NCI-H82 treated with DMSO at 0.1 percent for 48 hours (cell line): ENCODE results near the gene LTO1.
"Not testable (repeated sequence)": the region's sequence is repeated elsewhere in the genome, so short reads cannot be mapped to it uniquely, and the experiment has no call there.

ENCODE experiments used
- DNase-seq: peaks from one replicate; lab custom pipeline; 2025; ENCODE audit not compliant: unreplicated experiment; lab: John Stamatoyannopoulos, UW

LTO1 gene

DNA sequence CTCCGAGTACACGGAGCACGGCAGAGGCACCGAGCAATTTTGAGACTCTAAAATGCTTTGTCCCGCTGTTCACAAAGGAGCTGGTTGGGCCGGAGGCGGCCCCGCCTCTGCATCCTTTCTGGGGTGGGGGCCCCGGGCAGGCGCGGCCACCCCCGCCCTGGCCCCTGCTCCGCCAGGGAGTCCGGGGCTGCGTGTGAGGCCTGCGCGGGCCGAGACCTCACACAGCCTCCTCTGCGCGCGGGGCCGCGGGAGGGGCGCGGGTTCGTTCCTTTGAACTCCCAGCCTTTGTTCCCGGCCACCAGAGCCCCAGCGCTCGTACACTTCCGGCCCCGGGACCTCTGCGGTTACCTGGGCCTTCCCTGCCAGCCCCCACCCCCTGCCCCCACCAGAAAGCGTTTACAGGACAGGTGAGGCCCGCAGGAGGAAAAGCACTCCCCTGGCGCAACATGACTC lies 27.1 kb upstream of the LTO1 start:
- no peak for DNase-seq

DNA sequence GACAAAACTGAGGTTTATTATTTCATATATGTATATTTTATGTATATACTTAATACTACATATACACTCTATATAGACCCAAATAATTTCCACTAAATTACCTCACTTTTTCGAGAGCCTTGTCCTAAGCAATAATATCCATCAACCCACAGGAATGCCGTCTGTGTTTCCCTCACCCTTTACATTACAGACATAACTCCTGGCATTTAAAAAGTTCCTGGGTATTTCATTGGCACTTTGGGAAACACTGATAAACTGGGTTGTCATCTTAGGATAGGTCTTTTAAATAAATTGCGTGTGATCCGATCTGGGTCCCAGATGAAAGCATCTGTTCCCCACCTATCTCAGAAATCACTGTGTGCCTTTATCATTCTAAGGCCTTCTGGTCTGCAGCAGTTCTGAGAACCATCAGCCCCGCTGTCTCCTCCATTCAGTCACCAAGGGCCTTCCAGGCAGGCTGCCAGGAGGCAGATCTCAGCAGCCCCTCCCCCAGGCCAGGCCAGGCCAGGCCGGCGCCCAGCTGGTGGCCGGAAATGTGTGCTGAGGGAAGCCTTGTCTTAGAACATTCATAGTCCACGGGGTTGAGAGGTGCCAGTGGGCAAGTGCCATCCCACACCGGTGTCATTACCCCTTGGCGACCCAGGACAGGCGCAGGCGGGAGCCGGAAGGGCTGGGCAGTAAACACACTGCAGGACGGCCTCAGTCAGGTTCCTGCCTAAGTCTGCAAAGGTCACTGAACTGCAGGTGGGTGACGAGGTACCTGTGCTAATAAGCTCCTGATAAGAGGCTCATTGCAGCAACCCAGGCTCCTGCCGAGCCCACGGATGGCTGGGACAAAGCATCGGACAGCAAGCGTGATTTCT lies 25.4 kb upstream of the LTO1 start:
- no peak for DNase-seq

DNA sequence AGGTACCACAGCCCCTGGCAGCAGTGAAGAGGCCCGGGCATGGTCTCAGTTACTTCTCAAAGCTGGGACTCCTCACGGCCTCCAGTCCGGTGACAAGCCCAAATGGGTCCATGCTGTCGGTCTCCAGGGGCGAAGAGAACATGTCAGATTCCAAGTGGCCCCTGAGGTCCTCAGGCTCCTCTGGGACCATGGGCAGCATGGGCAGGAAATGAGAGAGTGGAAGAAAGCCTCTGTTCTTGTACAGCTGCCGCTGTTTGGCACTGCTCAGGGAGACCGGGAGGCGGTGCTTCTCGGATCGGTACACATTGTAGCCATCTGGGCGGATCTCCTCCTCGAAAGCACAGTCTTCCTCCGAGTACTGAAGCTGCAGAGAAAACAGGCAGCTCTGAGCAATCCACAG lies 24.1 kb upstream of the LTO1 start:
- DNase-seq, result no peak

DNA sequence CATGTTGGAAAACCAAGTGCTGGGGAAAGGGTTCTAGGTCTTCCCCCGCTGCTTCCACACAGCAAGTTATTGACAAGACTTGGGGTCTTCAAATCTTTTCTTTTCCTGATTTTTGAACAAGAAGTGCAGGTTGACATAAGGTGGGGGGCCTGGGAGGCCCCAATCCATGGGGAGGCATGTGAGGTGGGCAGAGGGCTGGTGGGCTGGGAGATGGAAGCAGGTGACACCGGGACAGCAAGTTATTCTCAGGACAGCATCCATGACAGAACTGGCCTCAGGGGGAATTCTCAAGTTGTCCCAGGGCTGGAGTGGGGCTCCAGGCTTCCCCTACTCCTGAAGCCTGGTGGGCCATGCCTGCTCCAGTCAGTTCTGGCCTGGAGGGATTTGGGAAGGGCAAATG lies 23.2 kb upstream of the LTO1 start:
- DNase-seq, result no peak

DNA sequence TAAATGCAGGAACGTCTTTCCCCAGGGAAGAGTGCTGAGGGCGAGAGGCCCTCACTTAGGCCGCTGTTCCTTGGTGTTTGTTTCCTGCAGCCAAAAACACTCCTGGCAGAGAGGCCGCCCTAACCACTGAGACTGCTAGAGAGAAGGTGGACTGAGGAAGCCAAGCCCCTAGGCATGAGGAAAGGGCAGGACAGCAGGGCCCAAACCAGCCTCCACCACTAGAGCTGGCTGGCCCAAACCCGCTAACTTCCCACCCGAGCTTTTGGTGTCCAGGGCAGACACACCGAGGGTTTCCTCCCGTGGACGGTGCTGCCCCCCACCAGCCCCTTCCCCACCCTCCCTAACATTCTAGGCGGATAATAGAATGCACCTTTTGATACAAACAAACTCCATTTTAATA lies 22.7 kb upstream of the LTO1 start:
- DNase-seq, result no peak

DNA sequence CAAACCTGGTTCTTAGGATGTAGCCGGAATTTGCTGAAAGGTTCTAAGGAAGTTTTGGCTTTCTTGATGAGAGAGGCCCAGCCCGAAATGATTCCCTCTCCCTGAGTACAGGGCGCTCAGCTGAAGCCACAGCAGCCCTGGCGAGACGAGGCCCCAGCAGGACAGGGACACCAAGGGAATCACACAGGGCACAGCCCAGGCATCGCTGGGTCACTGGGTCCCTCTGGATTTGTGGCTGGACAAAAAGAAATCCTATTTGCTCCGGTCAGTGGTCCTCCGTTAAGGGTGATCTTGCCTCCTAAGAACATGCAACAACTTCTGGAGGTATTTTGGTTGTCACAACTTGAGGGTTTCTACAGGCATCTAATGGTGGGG lies 22.3 kb upstream of the LTO1 start:
- no peak for DNase-seq

DNA sequence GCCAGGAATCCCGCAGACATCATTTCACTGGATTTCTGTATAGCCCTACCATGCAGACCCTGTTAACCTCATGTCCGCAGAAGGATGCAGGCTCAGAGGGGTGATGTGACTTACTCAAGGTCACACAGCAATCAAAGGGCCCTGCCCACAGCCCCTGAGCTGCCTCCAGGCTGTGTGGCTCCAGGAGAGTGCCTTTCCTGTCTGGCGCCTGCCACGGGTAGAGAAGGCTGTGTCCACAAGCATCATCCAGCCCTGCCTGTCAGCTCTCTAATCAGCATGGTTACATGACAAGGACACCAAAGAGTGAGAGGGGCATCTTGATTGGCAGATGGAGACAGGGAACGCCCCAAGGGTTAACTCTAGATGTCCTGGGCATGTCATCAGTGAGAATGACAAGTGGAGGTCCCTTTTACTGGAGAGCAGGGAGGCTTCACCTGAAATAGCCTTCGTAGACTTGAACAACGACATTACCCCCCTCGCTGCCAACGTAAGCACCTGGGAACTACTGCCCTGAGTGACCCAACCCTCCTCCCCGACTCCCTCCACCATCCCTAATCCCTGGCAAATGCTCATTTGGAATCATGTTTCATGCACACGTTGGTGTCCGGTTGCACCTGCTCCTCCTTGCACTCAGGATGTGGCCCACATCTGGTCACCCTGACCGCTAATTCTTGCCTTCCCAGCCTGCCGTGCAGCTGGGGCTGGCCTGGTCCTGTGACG lies 21.8 kb upstream of the LTO1 start:
- DNase-seq, result no peak

DNA sequence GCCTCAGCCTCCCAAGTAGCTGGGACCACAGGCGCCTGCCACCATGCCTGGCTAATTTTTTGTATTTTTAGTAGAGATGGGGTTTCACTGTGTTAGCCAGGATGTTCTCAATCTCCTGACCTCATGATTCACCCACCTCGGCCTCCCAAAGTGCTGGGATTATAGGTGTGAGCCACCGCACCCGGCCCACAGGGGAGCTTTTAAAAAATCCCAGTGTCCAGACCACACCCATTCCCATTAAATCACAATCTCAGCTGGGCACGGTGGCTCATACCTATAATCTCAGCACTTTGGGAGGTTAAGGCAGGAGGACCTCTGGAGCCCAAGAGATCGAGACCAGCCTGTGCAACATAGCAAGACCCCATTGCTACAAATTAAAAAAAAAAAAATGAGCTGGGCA lies 20.8 kb upstream of the LTO1 start:
- DNase-seq, result not testable (repeated sequence)

DNA sequence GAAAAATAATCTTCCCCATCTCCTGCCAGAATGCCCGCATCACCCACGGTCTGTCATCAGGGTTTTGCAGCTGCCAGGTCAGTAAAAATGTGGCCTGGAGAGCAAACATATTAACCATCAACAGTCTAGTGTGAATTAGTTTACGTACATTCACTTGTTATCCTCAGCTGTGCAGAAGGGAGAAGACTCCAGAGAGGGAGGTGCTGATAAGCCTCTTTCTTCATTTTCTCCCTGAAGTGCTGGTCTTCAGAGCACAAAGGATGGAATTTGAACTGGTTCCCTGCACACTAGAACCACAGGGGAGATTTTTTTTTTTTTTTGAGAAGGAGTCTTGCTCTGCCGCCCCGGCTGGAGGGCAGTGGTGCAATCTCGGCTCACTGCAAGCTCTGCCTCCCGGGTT lies 20.4 kb upstream of the LTO1 start:
- DNase-seq, result no peak

DNA sequence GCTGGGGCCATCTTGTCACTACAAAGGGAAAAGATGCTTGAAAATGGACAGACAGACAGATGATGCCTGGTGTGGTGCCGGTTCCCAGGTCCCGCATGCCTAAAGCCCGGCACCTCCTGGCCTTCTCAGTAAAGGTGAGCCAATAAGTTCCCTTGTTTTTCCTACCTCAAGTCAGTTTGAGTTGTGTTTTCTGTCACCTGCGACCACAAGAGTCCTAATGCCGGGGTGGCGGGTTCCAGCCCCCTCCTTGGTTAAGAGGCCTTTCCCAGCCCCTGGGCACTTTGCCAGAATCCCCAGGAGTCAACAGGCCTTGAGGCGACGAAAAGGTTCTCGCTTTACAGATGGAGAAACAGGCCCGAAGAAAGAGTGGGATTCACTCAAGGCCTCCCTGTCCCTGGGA lies 19.6 kb upstream of the LTO1 start:
- DNase-seq, result no peak

DNA sequence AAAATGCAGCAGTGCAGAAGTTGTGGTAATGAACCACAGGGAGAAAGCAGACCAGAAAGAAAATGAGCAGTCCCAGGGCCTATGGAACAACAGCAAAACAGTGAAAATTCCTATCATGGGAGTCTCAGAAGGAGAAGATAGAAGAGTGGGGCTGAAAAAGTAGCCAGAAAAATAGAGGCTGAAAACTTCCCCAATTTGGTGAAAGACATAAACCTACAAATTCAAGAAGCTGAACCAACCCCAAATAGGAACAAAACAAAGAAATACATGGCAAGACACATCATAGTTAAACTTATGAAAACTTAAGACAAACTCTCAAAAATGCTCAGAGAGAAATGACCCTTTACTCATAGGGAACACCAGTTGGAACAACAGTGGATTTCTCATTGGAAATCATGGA lies 17.3 kb upstream of the LTO1 start:
- no peak for DNase-seq

DNA sequence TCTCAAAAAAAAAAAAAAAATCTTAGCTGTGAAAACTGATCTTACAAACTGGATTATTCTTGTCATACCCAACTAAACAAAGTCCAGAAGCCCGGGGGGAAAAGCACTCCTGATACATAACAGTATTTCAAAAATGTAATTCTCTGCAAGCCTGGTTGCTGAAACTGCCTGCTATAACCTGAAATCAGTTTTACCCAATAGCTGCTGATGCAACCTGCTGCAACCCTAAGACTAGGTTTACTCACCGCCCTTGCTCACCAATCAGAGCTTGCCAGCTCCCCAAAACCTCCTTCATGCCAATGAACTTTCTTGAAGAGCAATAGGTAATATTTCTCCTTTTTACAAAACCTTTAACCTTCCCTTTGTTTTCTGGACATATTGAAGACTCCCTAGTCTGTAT lies 16.3 kb upstream of the LTO1 start:
- DNase-seq, result no peak

DNA sequence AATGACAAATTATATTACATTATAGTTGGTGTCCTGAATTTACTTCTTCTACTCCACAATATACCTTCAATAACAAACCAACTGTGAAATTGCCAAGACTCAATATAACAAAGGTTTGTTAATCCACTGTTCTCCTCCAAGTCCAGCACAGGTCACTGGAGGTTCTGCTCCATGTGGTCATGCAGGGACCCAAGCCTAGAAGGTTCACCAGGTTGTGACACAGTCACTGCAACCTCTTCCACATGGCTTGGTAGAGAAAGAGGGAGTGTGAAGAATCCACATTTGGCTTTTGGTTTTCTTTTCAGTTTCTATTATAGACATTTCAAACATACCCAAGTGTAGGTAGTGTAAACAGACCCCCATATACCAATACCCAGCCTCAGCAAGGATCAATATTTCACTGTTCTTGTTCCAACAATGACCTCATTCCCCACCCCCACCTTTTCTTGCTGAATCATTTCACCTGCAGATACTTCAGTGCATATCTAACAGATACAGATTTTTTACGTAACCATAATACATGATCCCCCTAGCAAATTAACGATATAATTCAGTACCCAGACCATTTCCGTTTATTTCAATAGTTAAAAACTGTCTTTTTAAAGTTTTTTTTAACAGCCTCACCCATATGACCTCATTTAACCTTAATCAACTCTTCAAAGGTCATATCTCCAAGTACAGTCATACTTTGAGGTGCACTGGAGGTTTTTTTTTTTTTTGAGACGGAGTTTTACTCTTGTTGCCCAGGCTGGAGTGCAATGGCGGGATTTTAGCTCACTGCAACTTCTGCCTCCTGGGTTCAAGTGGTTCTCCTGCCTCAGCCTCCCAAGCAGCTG lies 14.5 kb upstream of the LTO1 start:
- no peak for DNase-seq

DNA sequence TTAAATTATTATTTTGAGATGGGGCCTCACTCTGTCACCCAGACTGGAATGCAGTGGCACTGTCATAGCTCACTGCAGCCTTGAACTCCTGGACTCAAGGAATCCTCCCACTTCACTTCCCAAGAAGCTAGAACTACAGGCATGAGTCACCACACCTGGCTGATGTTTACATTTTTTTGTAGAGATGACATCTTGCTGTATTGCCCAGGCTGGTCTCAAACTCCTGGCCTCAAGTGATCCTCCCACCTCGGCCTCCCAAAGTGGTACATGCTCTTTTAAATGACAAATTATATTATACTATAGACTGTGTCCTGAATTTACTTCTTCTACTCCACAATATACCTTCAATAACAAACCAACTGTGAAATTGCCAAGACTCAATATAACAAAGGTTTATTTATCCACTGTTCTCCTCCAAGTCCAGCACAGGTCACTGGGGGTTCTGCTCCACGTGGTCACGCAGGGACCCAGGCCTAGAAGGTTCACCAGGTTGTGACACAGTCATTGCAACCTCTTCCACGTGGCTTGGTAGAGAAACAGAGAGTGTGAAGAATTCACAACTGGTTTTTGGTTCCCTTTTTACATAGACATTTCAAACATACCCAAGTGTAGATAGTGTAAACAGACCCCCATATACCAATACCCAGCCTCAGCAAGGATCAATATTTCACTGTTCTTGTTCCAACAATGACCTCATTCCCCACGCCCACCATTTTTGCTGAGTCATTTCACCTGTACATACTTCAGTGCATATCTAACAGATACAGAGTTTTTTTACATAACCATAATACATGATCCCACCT lies 13.0 kb upstream of the LTO1 start:
- DNase-seq, result not testable (repeated sequence)

DNA sequence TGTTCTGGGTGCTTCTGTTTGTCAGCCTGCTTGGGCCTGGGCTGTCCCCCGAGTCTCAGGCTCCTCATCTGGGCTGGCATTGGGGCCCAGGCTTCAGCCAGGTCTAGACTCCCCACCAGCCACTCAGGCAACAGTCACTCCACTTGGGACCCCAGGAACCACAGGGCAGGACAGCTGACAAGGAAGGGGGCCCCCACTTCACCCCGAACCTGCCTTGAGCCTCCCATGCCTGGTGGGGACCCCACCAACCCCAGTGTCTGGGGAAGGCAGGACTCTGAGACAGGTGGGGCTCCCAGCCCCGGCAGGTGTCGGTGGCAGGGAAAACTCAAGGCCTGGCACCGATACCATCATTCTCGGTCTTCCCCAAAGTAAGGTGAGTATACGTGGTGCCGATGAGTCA lies 11.7 kb upstream of the LTO1 start:
- DNase-seq, result no peak

DNA sequence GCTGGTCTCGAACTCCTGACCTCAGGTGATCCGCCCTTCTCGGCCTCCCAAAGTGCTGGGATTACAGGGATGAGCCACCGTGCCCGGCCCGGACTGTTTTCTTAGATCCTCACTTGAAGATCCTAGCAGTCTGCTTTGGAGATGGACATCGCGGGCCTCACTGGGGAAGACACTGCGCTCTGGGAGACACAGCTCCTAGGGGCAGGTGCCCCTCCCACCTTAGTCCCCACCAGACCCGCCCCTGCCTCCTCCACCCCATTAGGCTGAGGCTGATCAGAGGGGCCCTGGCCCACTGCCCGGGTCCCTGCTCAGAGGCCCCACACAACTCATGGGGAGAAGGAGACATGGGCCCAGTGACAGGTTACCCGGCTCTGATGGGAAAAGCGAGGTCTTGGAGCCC lies 11.3 kb upstream of the LTO1 start:
- DNase-seq, result no peak

DNA sequence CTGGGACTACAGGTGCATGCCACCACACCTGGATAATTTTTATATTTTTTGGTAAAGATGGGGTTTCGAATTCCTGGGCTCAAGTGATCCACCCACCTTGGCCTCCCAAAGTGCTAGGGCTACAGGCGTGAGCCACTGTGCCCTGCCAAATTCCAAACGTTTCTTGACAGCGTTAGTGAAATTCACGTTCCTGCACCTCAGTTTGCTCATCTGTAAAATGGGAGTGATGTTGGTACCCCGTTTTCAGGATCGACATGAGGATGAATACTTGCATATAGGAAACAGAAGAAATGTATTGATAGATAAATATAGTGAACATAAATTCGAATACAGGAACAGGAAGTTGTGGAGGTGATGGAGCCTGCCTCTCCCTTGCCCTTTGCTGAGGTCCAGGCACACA lies 10.2 kb upstream of the LTO1 start:
- DNase-seq, result no peak

DNA sequence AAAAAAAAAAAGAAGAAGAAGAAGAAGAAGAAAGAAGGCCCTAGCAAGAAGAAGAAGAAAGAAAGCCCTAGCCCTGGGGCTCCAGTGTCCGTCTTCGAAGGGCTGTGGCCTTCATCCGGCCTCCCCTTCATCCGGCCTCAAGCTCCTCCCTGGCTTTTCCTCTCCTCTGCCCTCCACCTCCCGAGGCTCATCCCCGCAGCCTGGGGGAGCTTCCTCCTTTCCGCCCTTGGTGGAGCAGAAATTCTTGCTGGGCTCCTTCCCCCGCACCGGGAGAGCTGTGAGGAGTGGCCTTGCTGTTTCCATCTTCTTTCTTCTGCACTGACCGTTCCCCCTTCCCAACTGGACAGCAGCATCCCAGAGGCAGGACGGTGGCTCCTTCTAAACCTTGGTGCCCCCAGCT lies 9.5 kb upstream of the LTO1 start:
- DNase-seq, result no peak

DNA sequence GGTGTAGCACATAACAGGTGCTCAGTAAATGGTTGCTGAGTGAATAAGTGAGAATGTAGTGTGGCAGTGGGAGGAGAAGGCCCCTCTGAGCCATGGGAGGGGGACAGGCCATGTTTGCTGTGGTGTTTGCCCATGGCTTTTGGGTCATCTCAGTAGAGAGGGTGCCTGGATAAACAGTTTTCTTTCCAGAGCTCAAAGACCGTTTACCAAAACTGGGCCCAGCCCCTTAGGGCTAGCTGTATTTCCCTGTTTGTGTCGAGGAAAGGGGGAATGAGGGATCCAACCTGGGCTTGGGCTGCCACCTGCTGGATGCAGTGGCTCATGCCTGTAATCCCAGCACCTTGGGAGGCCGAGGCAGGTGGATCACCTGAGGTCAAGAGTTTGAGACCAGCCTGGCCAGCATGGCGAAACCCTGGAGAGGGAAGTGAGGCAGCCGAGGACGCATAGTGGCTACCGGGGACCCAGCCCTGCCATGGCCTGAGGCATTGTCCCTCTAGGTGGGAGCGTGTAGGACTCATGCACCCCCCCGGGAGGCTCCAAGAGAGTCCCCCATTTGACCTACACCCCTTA lies 8.7 kb upstream of the LTO1 start:
- DNase-seq, result no peak

DNA sequence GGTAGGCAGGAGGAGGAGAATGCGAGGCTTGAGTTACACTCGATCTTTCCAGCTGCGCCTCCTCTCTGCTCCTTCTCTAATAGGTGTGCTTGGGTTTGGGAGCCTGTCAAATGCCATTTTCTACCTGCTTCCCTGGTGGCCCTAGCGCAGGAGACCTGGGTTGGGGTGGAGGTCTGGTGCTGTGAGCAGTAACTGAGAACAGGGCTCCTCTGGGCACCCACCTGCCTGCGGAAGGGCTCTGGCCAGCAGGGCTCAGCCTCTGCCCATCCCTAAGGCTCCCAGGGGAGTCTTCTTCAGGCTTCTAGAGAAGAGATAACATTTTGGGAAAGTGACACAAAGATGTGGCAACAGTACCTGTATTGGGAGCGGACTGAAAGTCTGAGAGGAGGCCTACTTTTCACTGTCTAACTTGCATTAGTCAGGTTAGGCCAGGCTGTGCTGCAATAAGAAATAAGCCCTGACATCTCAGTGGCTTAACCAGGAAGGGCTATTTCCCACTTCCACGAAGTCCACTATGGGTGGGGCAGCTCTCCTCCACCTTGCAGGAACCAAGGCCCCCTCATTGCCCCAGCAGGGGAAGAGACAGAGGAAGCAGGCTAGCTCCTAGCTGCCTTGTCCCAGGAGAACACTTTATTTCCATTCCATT lies 7.7 kb upstream of the LTO1 start:
- DNase-seq, result no peak
